Amygdala (tissue), 56 donors: Measurements from ENCODE around the gene CHN1.
A peak's percentile ranks its signal among the peaks of the same experiment; 100 is the strongest.

Experiments
- DNase-seq, 56 donors: peaks; one replicate each; lab custom pipeline; 2025; lab: John Stamatoyannopoulos, UW

Gene CHN1

GRCh38 chr2:174939046-174939445 lies 66.1 kb downstream of the CHN1 start:
- DNase-seq: no peak

DNA sequence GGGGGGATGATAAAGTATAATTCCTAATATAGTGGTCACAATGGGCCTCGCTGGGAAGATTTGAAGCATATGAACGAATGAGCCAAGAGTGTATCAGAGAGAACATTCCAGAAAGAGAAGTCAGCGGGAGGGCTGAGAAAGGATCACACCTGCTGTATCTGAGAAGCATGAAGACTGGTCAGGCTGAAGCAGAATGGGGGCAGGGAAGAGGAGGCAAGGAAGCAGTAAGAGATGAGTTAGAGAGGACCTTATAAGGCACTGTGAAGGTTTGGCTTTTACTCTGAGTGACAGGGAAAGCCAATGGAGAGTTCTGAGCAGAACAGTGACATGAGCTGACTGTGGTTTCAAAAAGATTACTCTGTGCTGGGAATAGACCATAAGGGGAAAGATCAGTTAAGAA lies 73.5 kb downstream of the CHN1 start:
- no peak for DNase-seq

DNA sequence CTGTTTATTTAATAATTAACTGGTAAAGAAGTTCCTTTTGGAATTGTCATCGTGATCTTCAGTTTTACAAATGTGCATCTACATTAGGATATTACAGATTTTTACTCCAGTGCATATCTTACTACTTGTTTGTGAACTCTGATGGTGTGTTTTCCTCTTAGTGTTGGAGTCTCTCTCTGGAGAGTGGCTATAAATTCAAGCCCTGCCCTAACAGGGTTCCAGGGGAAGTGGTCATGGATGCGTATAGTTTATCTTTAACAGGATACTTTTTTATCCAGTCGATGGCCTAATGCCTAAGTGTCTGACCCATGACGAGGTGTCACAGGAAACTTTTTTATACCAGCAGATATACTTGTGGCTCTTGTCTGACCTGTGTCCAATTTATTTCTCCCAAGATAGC lies 75.4 kb downstream of the CHN1 start:
- no peak for DNase-seq

DNA sequence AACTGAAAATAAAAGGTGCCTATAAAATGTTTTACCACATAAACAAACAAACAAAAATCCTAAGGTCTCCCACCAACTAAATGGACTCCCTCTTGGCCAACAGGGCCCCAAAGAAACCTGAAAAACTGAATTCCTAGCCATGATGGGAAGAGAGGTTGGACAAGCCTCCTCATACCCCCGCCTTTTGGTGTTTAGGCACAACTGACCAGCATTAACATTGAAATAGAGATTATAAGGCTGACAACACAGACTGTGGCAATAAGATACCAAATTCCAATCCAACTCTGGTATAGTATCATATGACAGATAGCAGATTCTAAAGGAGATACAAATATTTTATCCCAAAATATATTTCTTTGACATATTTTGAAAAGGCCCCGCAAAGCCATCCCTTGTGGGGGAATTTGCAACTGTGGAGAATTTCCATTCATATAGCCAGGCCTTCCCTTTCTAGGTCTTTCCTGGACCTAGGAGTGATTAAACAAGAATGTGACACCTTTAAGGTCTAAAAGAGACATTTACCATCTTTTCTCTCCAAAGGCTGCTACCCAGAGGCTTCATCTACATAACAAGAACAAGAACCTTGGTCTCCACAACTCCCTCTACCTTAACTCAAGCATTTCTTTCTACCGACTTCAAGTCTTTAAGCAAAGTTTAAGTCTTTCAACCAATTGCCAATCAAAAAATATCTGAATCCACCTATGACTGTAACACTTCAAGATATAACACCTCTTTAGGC lies 80.0 kb downstream of the CHN1 start:
- DNase-seq: no peak

GRCh38 chr2:174924061-174924693 lies 81.0 kb downstream of the CHN1 start:
- DNase-seq: no peak

DNA sequence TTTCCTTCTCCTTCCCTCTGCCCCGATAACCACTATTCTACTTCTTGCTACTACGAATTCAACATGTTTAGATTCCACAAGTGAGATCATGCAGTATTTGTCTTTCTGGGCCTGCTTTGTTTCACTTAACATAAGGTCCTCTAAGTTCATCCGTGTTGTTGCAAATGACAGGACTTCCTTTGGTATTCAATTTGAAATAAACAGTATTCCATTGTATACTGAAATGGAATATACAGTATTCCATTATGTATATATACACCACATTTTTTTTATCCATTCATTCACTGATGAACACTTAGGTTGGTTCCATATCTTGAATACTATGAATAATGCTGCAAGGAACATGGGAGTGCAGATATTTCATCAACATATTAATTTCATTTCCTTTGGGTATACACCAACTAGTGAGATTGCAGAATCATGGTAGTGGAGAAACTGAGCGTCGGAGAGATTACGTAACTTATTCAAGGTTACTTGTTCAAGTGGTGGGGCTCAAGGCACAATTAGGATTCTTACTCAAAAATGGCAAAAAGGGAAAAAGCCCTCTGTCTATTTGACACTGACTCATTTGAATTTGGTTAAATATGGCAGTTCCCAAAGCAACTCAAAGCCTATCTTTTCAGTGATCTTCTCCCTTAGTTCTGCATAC lies 85.1 kb downstream of the CHN1 start:
- no peak for DNase-seq

DNA sequence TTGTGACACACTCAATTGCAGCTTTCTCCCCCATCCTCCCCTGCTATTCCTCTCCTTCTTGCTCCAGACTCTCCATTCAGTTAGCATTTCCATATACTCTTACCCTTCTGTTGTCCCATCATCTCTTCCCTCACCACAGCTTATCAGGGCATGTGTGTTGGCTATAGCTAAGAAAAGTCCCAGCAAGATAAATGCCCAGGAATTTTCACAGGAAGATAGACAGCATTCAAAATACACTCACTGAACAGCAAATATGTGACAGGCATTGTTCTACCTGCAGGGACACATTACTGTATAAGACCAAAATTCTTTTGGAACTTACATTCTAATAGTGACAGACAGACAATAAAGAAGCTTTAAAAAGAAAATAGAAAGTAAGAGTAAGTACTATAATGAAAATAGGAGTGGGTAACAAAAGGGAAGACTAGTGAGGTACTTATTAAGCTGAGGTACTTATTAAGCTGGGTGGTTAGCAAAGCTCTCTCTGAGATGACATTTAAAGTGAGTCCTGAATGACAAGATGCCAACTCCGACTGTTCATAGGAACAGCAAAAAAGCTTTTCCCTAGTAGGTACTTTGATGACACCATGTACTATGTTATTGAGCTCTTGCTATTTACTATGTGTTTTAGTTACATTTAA lies 86.2 kb downstream of the CHN1 start:
- DNase-seq: no peak

DNA sequence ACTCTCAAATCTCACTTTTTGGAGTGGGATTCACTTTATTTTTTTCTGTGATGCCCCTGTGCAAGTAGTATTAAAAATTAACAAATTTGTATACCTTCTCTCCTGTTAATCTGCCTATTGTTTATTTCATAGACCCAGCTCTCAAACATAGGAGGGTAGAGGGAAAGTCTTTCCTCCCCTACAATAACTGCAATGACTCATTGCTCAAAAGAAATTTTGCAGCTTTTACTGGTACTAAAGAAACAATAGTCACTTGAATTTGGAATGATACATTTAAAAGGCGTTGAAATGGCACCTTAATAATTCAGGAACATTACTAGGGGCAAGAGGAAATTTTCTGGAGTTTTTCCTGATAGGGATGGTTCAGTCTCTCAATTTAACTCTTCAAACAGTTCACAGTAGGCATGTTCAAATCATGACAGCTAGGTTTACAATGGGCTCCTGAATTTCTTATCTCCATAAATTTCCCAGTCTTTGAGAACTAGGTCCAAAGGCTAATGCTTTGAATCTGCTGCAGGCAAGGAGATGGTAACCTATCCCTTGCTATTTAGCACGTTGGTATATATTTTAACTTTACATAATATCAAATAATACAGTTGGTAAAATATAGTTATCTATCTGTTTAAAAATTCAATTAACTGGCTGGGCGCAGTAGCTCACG lies 88.8 kb downstream of the CHN1 start:
- DNase-seq: no peak

DNA sequence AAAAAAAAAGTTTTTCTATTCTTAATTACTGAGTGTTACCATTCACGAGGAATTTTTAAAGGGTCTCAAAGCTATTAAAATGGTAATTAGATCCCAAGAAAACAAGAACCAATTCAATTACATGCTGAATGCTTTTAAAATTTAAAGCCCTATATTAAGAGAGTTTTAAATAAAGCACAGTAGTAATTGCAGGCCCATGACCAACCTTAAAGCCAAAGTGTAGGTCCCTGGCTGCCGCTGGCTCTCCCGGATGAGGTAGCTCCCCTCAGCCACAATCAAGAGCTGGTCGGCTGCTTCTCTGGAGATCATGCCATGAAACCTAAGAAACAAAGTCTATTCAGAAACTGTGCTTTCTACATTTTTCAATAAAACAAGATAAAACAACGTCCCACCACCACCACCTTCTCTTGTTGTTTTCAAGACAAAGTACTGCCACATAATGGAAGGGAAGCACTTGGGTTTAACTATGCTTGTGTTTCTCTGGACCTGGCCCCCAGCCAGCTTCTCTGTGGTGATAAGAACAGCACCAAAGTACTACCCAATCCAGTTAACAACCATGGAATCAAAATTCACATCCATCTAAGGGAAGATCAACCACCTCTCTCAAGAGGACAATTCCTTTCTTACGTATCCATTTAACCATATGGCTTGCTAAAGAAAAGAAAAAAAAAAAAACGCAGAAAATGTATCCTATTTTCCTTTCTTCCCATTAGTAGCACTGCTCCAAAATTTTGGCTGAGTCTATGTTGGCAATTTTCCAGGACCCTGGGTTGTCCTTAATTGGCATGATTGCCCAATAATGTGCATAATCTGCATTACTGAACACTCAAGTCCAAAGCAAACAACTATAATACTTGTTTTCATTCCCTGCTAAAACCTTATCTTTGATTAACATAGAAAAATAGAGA lies 90.1 kb downstream of the CHN1 start:
- DNase-seq: peak in 9 of 56 donors; percentile 6 to 55 (median 13)

DNA sequence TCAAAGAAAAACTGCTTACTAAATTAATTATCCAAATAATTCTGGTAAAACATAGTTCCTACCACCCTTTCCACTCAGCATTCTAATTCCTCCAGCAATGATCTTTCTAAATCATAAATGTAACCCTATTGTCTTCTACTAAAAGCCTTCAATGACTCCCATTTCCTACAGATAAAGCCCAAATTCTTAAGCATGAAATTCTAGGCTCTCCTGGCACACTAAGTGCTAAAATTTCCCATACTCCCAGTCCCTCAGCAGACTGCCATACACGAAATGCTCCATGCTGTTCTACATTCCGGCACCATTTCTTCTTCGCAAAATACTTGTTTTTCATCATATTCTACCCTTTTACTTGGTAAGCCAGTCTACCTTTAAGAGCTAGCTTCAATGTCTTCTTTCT lies 96.9 kb downstream of the CHN1 start:
- DNase-seq: no peak

GRCh38 chr2:174903264-174903556 lies 102.0 kb downstream of the CHN1 start:
- DNase-seq: no peak

GRCh38 chr2:174902506-174903263 lies 102.5 kb downstream of the CHN1 start:
- peak in 1 of 56 donors; percentile 1 for DNase-seq

DNA sequence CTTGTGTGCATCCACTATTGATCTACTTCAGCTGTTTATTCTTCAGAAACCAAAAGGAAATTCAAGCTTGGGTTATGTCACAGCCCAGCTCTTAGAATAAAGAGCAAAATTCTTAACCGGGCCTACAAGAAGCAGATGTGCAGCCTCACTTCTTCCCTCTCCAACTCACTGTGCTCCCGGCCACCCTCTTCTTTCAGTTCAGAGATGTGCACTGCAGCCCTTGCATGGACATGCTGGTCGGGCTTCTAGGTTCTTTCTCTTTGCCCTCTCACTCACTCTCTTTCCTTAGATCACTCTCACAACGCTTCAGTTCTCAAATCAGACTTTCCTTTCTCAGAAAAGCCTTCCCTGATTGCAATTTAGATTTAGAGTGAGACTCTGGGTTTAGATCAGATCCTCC lies 104.1 kb downstream of the CHN1 start:
- DNase-seq: peak in 2 of 56 donors; percentile 4 to 14

DNA sequence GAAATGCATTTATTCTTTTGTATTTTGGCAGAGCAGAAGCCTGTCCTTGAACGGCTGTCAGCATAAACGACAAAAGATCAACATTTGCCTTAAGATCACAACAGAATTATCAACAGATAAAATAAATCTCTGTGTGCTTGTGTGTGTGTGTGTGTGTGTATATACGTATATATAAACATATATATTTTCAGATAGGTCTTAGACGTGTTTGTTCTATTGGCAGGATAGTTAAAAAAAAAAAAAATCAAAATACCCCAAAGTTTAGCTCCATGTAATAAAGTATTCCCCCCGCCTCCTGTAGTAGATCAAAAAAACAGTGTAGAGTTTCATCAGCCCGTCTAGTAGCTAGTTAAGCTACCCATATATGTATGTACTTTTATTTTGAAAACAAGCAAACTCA lies 107.9 kb downstream of the CHN1 start:
- DNase-seq: no peak

GRCh38 chr2:174893018-174893417 lies 112.2 kb downstream of the CHN1 start:
- DNase-seq: no peak

- no peak for DNase-seq
Measured at GRCh38 chr2:174892546-174892945, 112.6 kb downstream of the CHN1 start.

- DNase-seq: no peak
Measured at GRCh38 chr2:174888646-174889271, 116.4 kb downstream of the CHN1 start.

DNA sequence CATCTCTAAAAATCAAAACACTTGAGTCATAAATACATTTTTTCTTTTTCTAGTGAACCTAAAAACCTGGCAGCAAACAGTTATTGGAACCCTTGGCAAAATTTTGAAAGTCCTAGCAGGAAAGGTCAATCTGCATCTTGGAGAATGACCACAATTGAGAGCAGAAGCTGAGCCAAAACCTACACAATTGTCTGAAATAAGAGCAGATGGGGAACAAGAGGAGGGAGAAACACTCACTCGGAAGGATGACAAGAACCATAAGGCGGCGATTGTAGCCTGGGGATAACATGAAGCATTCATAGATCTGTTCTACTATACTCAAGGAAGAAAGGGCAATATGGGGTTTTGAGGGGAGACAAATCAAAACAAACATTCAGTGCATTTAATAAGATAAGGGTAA lies 117.0 kb downstream of the CHN1 start:
- DNase-seq: no peak

DNA sequence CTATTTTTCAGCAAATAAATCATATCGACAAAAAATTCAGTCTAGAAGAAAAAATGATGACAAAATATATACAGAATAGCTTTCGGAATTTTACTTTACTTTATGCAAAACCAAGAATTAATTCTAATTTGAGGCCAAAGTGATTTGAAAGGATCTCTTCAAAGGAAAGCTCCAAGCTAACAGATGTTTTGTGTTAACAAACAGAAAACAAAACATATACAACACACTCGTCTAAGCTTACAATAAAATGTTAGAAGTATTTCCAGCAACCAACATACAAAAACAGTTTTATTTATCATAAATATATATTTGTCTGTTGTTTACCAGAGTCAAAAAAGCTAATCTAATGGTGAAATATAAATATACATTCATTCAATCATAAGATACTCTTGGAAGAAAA lies 122.8 kb downstream of the CHN1 start:
- no peak for DNase-seq
